Smooth muscle cell (in vitro differentiated cells): ENCODE measurements around the gene IFITM2. TPM values are rescaled to one million over a fixed set of nuclear protein-coding genes. Genes with fewer than 3 reads are reported as not detected.

Source experiments
- DNase-seq: peaks from one replicate; lab custom pipeline; 2025; ENCODE audit not compliant: unreplicated experiment; lab: John Stamatoyannopoulos, UW
- H2AFZ ChIP-seq: fragments of 200-600 bp; sonication (generic); 2 replicates; pipeline ENCODE4 v1.6.0; 2016; ENCODE audit warnings: antibody characterized with exemption, low read depth, mild to moderate bottlenecking
- H3F3A ChIP-seq: fragments of 200-600 bp; sonication (generic); 2 replicates; pipeline ENCODE4 v1.6.0; 2017; ENCODE audit warnings: antibody characterized with exemption, low read depth
- H3K27ac ChIP-seq: fragments of 200-600 bp; sonication (generic); 2 replicates; pipeline ENCODE4 v1.5.1; 2016; ENCODE audit warnings: low read depth, mild to moderate bottlenecking
- H3K27me3 ChIP-seq: fragments of 200-600 bp; sonication (generic); 2 replicates; pipeline ENCODE4 v1.6.1; 2016; ENCODE audit warnings: low read depth, mild to moderate bottlenecking
- H3K36me3 ChIP-seq: fragments of 200-600 bp; sonication (generic); 2 replicates; pipeline ENCODE4 v1.5.1; 2016; ENCODE audit warnings: low read depth
- H3K4me1 ChIP-seq: fragments of 200-600 bp; sonication (generic); 2 replicates; pipeline ENCODE4 v1.5.1; 2016; ENCODE audit warnings: low read depth
- H3K4me2 ChIP-seq: fragments of 200-600 bp; sonication (generic); 2 replicates; pipeline ENCODE4 v1.6.0; 2016; ENCODE audit warnings: mild to moderate bottlenecking
- H3K4me3 ChIP-seq: fragments of 200-600 bp; sonication (generic); 2 replicates; pipeline ENCODE4 v1.5.1; 2016; ENCODE audit warnings: mild to moderate bottlenecking
- H3K79me2 ChIP-seq: fragments of 200-600 bp; sonication (generic); 2 replicates; pipeline ENCODE4 v1.6.0; 2016; ENCODE audit warnings: low read depth, mild to moderate bottlenecking
- H3K9ac ChIP-seq: fragments of 200-600 bp; sonication (generic); 2 replicates; pipeline ENCODE4 v1.6.0; 2016; ENCODE audit warnings: low read depth
- H3K9me3 ChIP-seq: fragments of 200-600 bp; sonication (generic); replicated peaks from 2 replicates; pipeline ENCODE4 v1.5.1; 2016; ENCODE audit warnings: low read depth
- H4K20me1 ChIP-seq: fragments of 200-600 bp; sonication (generic); 2 replicates; pipeline ENCODE4 v1.6.0; 2016; ENCODE audit warnings: low read depth
- CTCF ChIP-seq: fragments of 200-600 bp; sonication (generic); IDR thresholded peaks from 2 replicates; pipeline ENCODE4 v1.5.1; 2017; ENCODE audit warnings: borderline replicate concordance, mild to moderate bottlenecking, antibody characterized with exemption; ENCODE audit not compliant: insufficient read depth, poor library complexity, severe bottlenecking
- WGBS: methylation state at CpG from one replicate; pipeline ENCODE4 v1.1.7; 2016; ENCODE audit warnings: low lambda C conversion rate; 5-methylcytosine and 5-hydroxymethylcytosine counted together
- polyA plus RNA-seq: library from polyadenylated mRNA; unstranded; fragments of >200 nt; fragmentation: Nextera tagmentation; extraction: Ambion mirVana; gene quantifications from 2 replicates; pipeline ENCODE4 v1.2.1, GENCODE V29; 2016
- total RNA-seq: library from RNA; depleted of rRNA; stranded (reverse); fragments of >200 nt; gene quantifications from 2 replicates; pipeline ENCODE4 v1.2.3, GENCODE V29; 2014

Gene IFITM2
- total and polyA plus RNA-seq, 2 experiments from 2014 or later: 210 to 1,486 TPM

- no peak overlapping the region for H3K4me3 ChIP-seq
- no peaks in the 10 kb centered on the region for H3K9me3 ChIP-seq
- no peak overlapping the region for H2AFZ ChIP-seq
- H3F3A ChIP-seq: no peaks in the 10 kb centered on the region
- H3K27me3 ChIP-seq: no peaks in the 10 kb centered on the region
- H3K27ac ChIP-seq: no peak overlapping the region
- H3K9ac ChIP-seq: no peak overlapping the region
- no peaks in the 10 kb centered on the region for H3K79me2 ChIP-seq
- WGBS: 90% methylated on average over 8 of the region's 8 CpGs
- TF ChIP-seq CTCF: no peak
- no peaks in the 10 kb centered on the region for H3K4me1 ChIP-seq
- H3K36me3 ChIP-seq: no peaks in the 10 kb centered on the region
- H3K4me2 ChIP-seq: no peak overlapping the region
- no peaks in the 10 kb centered on the region for H4K20me1 ChIP-seq
- DNase-seq: no peak
These were observed 36.3 kb upstream of the IFITM2 start for GRCh38 chr11:271319-271715.

GRCh38 chr11:272195-272930 is 35.3 kb upstream of the IFITM2 start:
- H3F3A ChIP-seq: no peaks in the 10 kb centered on the region
- no peaks in the 10 kb centered on the region for H4K20me1 ChIP-seq
- H3K79me2 ChIP-seq: no peaks in the 10 kb centered on the region
- DNase-seq: no peak
- no peaks in the 10 kb centered on the region for H3K27me3 ChIP-seq
- no peak overlapping the region for H3K4me3 ChIP-seq
- no peaks in the 10 kb centered on the region for H3K9me3 ChIP-seq
- no peak overlapping the region for H3K27ac ChIP-seq
- TF ChIP-seq CTCF: no peak
- WGBS: 91% methylated on average over 22 of the region's 22 CpGs
- H3K9ac ChIP-seq: no peak overlapping the region
- no peak overlapping the region for H3K4me2 ChIP-seq
- no peaks in the 10 kb centered on the region for H3K36me3 ChIP-seq
- H2AFZ ChIP-seq: no peak overlapping the region
- H3K4me1 ChIP-seq: no peaks in the 10 kb centered on the region

- DNase-seq: no peak
- Histone ChIP-seq H3K27ac (no peak overlapping the region), H3K27me3 (no peaks in the 10 kb centered on the region), H3F3A (no peaks in the 10 kb centered on the region), H2AFZ (no peak overlapping the region), H3K4me3 (no peak overlapping the region), H3K79me2 (no peaks in the 10 kb centered on the region), H3K4me1 (no peaks in the 10 kb centered on the region), H3K9ac (no peak overlapping the region), H3K9me3 (no peaks in the 10 kb centered on the region), H3K36me3 (no peaks in the 10 kb centered on the region), H3K4me2 (no peak overlapping the region), H4K20me1 (no peaks in the 10 kb centered on the region)
- 96% methylated on average over 6 of the region's 6 CpGs for WGBS
- no peak for TF ChIP-seq CTCF
These were observed 34.8 kb upstream of the IFITM2 start for GRCh38 chr11:272931-273198.

- H3K27me3 ChIP-seq: peaks cover 4% of the 10 kb centered on the region
- no peak for TF ChIP-seq CTCF
These were observed 31.4 kb upstream of the IFITM2 start for GRCh38 chr11:276219-276618.

More at GRCh38 chr11:276219-276618, 31.4 kb upstream of the IFITM2 start:
- DNase-seq: no peak
- no peak overlapping the region for H3K9ac ChIP-seq
- H3K9me3 ChIP-seq: no peaks in the 10 kb centered on the region
- no peaks in the 10 kb centered on the region for H3K4me1 ChIP-seq
- no peak overlapping the region for H3K4me3 ChIP-seq
- H4K20me1 ChIP-seq: no peaks in the 10 kb centered on the region
- H3K79me2 ChIP-seq: no peaks in the 10 kb centered on the region
- no peaks in the 10 kb centered on the region for H3F3A ChIP-seq
- H2AFZ ChIP-seq: no peak overlapping the region
- H3K27ac ChIP-seq: no peak overlapping the region
- H3K4me2 ChIP-seq: no peak overlapping the region
- H3K36me3 ChIP-seq: no peaks in the 10 kb centered on the region
